ENCODE data around the gene SORBS2. TPM values are rescaled to one million over a fixed set of nuclear protein-coding genes. Genes with fewer than 3 reads are reported as not detected.

Gene SORBS2
- total and polyA plus RNA-seq, 2 donors (not counting 3 experiments of a cell fraction or from before 2014, with no cell fraction given): 69.8 to 82.5 TPM

- dilution Hi-C loops (cut with MboI; ENCODE audit: extremely low pct_ligation_motif_present, low sequenced_read_pairs) (no loop called here), intact Hi-C loops (cut with micrococcal nuclease) (loop anchor here (10.0 kb wide), 2 partner anchors 248 to 548 kb away; no protein-coding TSS in a partner anchor)
- H3K4me3 ChIP-seq (replicated peaks in 1 of 3; ENCODE audit: insufficient read depth in 1 of 3, low read depth in 1 of 3, low read length in 3 of 3): no peak overlapping the region
- H4K20me1 ChIP-seq (replicated peaks; ENCODE audit: control insufficient read depth, extremely low read depth, insufficient read depth, low read length): no peaks in the 10 kb centered on the region
- ChIA-PET POLR2A (no interaction called here), CTCF (interaction anchor here (1.2 to 1.5 kb wide), 2 partner anchors 79 to 445 kb away, joined by 4 read pairs; no protein-coding TSS in a partner anchor)
- no peak overlapping the region for H3K9ac ChIP-seq (replicated peaks; ENCODE audit: extremely low read depth, insufficient read depth, low read length)
- H3K9me1 ChIP-seq (replicated peaks; ENCODE audit: control insufficient read depth, extremely low read depth, insufficient read depth, low read length): no peaks in the 10 kb centered on the region
- H3K4me2 ChIP-seq (ENCODE audit: insufficient read depth, low read length): no peak overlapping the region
- BruUV-seq (replicated peaks): no TSS peak
- no peaks in the 10 kb centered on the region for H3K9me3 ChIP-seq (replicated peaks; ENCODE audit: control insufficient read depth, insufficient read depth, low read length)
- FAIRE-seq (no peak), DNase-seq (ENCODE audit: low read depth, low spot score) (no peak)
- H2AFZ ChIP-seq (ENCODE audit: low read depth, low read length): no peak overlapping the region
- H3K27ac ChIP-seq (ENCODE audit: insufficient read depth, low read depth, low read length): no peak overlapping the region
- H3K27me3 ChIP-seq (ENCODE audit: control insufficient read depth in 2 of 2, insufficient read depth in 2 of 2, low read length in 2 of 2): no peaks in the 10 kb centered on the region
- H3K36me3 ChIP-seq (ENCODE audit: control insufficient read depth in 2 of 2, extremely low read depth in 1 of 2, insufficient read depth in 2 of 2, low read length in 2 of 2): no peaks in the 10 kb centered on the region
- H3K79me2 ChIP-seq (ENCODE audit: control insufficient read depth, insufficient read depth, low read length): no peaks in the 10 kb centered on the region
- TF ChIP-seq POLR2A (IDR thresholded peaks at IDR 0.05; ENCODE audit: low read depth, low read length) (no peak), FOS (IDR thresholded peaks at IDR 0.05; ENCODE audit: borderline replicate concordance, insufficient read depth, low read length) (no peak), GATA2 (IDR thresholded peaks at IDR 0.05; ENCODE audit: insufficient read depth, insufficient read length, low read depth, low read length) (no peak), POLR2AphosphoS5 (IDR thresholded peaks at IDR 0.05; ENCODE audit: insufficient read depth, low read depth, low read length) (no peak), EZH2 (IDR thresholded peaks at IDR 0.05; ENCODE audit: borderline replicate concordance, low read depth, low read length, severe bottlenecking) (no peak), CTCF (IDR thresholded peaks at IDR 0.05; ENCODE audit: extremely low read depth in 1 of 2, insufficient read depth in 1 of 2, low read depth in 1 of 2, low read length in 2 of 2) (no peak), JUN (IDR thresholded peaks at IDR 0.05; ENCODE audit: borderline replicate concordance, insufficient read depth, insufficient read length, low read depth) (no peak), MYC (IDR thresholded peaks at IDR 0.05; ENCODE audit: low read depth, low read length) (no peak), MAX (IDR thresholded peaks at IDR 0.05; ENCODE audit: insufficient read depth, insufficient read length) (no peak)
- H3K4me1 ChIP-seq (ENCODE audit: control insufficient read depth, extremely low read depth, insufficient read depth, low read length): no peaks in the 10 kb centered on the region
Measured at GRCh38 chr4:185592845-185593488, 219.0 kb downstream of the SORBS2 start.

Data from endothelial cell of umbilical vein (primary cell).